HG02981 (cell line): ENCODE data around the gene SLCO1A2.
A peak's percentile ranks its signal among the peaks of the same experiment; 100 is the strongest.

Experiments used
- ATAC-seq: cut with Tn5 transposase; IDR thresholded peaks from one replicate; pipeline ENCODE4 v1.9.1; 2021; ENCODE audit warnings: mild to moderate bottlenecking, moderate library complexity; ENCODE audit not compliant: unreplicated experiment

The SLCO1A2 gene

DNA sequence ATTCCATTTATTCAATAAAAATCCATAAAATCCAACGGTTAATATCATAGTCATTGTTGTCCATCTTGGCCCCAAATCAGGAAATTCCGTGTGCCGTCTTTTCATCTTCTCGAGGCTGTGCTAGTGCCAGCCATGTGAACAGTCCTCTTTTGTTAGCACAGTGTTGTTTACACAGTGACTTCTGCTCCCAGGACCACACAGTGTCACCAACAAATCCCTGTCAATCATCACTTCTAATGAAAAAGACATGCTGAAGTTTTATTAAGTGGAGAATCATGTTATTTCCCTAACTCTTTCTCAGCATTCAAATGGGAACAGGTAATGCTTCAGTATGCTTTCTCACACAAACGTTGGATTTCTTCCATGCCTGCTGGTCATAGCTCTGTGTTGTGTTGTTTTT lies 1.9 kb upstream of the SLCO1A2 start:
- ATAC-seq, result no peak

- ATAC-seq, result no peak
These were observed 3.9 kb downstream of the SLCO1A2 start for GRCh38 chr12:21330682-21331253.

- ATAC-seq, result no peak
These were observed 6.1 kb downstream of the SLCO1A2 start for GRCh38 chr12:21328578-21328977.

GRCh38 chr12:21324551-21324950 lies 10.2 kb downstream of the SLCO1A2 start:
- no peak for ATAC-seq

DNA sequence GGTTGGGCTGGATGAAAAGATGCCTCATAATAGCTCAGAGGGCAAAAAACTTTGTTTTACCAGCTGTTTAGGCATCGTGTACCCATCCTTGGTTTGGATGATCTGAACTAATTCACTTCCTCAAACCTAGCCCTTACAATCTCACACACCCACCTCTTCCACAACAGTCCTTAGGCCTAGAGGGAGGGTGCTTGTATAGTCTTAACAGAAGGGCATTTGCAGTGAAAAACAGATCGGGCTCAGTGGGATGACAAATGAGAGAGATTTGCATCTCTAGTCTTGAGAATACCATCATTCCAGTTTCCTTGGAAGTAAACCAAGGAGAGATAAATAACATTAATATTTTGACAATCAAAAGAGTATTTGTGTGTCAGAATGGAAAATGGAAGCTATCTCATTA lies 11.0 kb downstream of the SLCO1A2 start:
- no peak for ATAC-seq

GRCh38 chr12:21308785-21309184 lies 25.9 kb downstream of the SLCO1A2 start:
- no peak for ATAC-seq

- ATAC-seq, result no peak
These were observed 29.1 kb downstream of the SLCO1A2 start for GRCh38 chr12:21305661-21306060.

DNA sequence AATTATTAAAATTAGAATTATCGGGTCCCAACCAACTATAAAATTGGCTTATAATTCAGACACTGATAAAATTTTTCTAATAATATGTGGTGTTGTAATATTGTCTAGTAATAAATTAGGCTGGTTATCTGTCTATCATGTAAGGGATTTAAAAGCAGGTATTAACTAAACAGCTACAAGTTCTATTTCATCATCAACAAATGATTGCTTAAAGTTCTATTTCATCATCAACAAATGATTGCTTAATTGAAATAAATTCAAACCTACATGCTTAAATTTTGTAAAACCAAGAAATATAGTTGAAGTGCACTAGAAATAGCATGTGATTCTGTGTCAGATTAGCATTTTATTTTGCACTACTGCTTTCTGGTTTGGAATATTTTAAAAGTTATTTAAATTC lies 34.1 kb downstream of the SLCO1A2 start:
- no peak for ATAC-seq

DNA sequence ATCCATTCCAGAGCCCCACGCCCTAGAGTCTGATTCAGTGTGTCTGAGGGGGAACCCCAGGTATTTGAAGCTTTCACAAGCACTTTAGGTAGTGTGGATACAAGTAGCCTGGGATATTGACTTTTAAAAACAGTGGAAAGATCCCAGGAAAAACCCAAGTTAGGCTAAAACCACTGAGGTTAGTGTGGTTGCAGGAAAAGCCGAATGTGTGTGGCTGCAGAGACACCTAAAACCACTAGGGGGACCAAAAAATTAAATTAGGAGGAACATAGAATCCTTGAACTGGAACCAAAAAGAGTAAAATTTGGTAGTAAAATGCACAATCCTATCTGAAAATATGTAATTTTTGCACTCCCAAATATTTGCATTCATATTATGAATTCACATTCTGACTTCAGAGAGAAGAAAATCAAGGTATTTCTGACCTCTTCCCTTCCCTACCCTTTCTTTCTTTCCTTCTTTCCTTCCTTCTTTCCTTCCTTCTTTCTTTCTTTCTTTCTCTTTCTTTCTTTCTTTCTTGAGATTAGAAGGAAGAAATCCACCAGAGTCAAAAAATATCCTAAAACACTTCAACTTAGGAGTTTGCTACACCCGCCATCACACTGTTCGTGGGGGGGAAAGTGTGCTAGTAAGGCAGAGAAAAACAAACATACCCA lies 37.8 kb downstream of the SLCO1A2 start:
- no peak for ATAC-seq

GRCh38 chr12:21296348-21296747 lies 38.4 kb downstream of the SLCO1A2 start:
- ATAC-seq, result no peak

DNA sequence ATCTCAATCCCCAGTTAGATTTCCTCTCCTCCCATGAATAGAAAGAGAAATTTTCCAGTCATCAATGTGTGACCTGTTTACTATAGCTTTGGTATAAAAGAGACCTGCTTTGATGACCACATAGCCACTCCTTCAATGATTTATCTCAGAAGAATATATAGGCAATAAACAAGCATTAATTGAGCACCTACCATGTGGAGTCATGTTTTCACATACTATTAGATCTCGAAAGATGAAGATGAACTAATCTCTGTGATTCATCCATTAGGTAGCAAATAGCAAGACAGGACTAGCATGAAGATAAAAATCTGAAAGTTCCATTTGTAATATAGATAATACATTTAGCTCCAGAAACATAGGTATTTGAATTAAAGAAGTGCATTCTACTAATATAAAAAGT lies 40.5 kb downstream of the SLCO1A2 start:
- ATAC-seq, result no peak

- no peak for ATAC-seq
These were observed 42.6 kb downstream of the SLCO1A2 start for GRCh38 chr12:21292111-21292510.

DNA sequence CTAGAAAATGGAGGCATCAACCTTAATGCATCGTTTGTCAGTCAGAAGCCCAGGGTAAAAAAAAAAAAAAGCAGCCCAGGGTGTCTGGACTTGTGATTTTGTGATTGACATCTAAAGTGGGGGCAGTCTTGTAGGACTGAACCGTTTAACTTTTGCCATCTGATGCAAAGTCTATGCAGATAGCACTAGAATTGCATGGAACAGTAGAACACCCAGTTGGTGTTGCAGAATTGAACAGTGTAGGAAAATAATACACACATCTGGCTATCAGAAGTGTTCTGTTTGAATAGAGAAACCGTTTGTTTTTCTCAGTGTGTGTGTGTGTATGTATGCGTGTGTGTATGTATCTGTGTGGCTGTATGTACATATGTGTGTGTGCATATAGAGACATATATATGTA lies 45.0 kb downstream of the SLCO1A2 start:
- ATAC-seq, result no peak

DNA sequence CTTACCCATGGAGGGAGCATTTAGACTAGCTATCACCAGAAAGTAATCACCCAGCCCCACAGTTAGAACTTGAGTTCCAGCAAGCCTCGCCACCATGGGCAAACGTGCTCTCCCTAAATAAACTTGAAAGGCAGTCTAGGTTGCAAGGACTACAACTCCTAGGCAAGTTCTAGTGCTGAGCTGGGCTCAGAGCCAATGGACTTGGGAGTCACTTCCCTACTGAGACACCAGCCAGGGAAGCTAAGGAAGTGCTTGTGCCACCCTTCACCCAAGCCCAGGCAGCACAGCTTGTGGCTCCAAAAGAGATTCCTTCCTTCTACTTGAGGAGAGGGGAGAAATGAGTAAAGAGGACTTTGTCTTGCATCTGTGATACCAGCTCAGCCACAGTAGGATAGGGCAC lies 57.9 kb downstream of the SLCO1A2 start:
- ATAC-seq, result no peak

DNA sequence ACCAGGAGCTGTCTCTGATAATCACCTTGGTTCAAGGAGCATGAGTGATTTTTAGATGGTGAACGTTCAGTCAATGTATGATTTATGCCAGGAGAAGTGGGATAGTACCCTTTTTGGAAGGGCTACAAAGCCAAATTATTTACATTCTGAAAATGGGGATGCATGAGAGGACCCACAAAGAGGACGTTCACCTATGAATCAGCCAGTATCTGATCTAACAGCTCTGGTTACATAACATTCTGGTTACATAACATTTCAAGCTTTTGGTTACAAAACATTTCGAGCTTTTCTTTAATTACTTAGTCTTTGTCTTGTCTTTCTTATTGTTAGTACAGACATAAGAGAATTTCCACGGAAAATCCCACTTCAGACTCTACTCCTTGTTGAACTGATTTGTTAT lies 68.8 kb downstream of the SLCO1A2 start:
- ATAC-seq, result no peak

DNA sequence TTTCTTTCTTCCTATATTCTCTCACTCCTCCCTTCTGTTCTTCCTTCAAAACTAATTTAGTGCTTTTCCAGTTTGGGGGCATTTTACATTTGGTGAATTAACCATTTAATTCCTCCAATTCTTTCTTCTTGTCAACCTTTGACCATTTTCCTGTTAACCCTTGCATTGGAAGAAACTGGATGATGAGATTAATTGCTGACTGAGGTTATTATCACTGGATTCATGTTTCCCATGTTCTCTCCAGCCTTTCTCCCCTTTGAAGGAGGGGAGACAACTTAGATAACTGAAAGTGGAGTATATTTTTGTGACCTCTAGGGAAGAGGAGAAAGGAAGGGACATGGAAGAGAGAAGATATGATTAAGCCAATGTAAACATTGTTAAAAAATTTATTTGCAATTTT lies 70.5 kb downstream of the SLCO1A2 start:
- ATAC-seq, result no peak

DNA sequence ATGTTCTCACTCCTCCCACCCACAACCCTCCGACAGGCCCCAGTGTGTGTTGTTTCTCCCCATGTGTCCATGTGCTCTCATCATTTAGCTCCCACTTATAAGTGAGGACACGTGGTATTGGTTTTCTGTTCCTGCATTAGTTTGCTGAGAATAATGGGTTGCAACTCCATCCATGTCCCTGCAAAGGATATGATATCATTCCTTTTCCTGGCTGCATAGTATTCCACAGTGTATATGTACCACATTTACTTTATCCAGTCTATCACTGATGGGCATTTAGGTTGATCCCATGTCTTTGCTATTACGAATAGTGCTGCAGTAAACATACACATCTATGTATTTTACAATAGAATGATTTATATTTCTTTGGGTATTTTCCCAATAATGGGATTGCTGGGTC lies 77.5 kb downstream of the SLCO1A2 start:
- ATAC-seq, result no peak

GRCh38 chr12:21252070-21252469 lies 82.6 kb downstream of the SLCO1A2 start:
- ATAC-seq, result no peak

DNA sequence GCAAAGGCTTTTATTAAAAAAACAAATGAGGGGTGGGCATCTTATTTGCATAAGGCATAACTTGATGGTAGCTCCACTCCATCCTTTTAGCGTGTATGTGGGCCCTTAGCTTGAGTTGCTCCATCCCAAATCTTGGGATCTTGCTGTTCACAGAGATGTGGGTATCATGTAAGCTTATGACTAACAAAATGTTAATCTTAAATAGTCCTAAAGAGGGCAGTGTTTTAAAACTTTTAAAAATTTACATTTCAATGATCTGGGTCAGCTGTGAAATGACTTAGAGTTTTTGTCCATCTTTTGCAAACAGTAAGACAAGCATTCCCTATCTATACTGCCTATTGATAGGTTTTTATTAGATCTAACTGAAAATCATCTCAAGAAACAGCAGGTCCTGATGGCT lies 86.0 kb downstream of the SLCO1A2 start:
- ATAC-seq, result peak; percentile 50

DNA sequence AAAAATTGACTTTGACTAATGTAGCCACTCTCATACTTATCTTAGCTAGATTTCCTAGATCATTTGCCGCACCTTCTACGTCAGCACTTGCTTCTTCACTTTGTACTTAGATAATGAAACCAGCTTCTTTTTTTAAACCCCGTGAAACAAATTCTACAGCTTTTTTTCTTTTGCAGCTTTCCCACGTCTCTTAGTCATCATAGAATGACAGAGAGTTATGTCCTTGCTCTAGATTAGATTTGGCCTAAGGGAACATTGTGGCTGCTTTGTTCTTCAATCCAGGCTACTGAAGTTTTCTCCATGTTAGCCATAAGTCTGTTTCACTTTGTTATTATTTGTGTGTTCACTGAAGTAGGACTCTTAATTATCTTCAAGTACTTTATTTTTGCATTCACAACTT lies 94.9 kb downstream of the SLCO1A2 start:
- no peak for ATAC-seq

DNA sequence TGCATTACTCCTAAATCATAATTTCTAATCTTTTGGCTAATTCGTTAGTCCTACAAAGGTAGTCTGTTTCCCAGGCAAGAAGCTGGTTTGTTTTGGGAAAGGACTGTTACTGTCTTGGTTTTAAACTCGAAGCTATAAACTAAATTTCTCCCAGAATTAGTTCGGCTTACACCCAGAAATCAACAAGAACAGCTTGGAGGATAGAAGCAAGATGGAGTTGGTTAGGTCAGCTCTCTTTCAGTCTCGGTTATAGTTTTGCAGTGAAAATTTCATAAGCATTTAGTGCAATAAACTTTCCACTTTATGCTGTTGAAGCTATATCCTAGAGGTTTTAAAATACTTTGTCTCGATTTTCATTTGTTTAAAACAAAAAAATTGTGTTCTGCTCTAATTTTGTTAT lies 100.3 kb downstream of the SLCO1A2 start:
- no peak for ATAC-seq

GRCh38 chr12:21223930-21224329 lies 110.8 kb downstream of the SLCO1A2 start:
- no peak for ATAC-seq

DNA sequence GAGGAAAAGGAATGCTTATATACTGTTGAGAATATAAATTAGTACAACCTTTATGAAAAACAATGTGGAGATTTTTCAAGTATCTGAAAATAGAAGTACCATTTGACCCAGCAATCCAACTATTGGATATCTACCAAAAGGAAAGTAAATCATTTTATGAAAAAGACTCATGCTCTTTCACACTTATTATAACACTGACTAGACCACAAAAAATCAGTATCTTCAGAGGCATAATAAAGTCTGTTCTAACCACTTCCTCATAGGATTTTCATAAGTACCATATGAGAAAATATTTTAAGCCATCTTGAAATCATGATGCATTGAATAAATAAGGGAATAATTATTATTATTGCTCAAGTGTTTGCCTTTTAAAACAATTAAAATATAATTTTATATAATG lies 112.9 kb downstream of the SLCO1A2 start:
- ATAC-seq, result no peak
